ENCODE measurements around the gene MAN1A1.

The MAN1A1 gene

GRCh38 chr6:119132261-119132981 is 217.1 kb downstream of the MAN1A1 start:
- TF ChIP-seq GATA1 (IDR thresholded peaks at IDR 0.05; ENCODE audit: low read depth, low read length) (no peak), POLR2A (IDR thresholded peaks at IDR 0.05; ENCODE audit: low read length) (no peak)
- peak in 1 of 2 experiments; percentile 25 for DNase-seq

GRCh38 chr6:119129968-119130484 is 219.5 kb downstream of the MAN1A1 start:
- TF ChIP-seq GATA1 (IDR thresholded peaks at IDR 0.05; ENCODE audit: low read depth, low read length), result no peak
- peak in 1 of 2 experiments; percentile 57 for DNase-seq

GRCh38 chr6:119129148-119129967 is 220.2 kb downstream of the MAN1A1 start:
- DNase-seq, result peak; percentile 81 to 90
- TF ChIP-seq GATA1 (IDR thresholded peaks at IDR 0.05; ENCODE audit: low read depth, low read length) (no peak), POLR2A (IDR thresholded peaks at IDR 0.05; ENCODE audit: low read length) (no peak)

- peak; percentile 22 to 57 for DNase-seq
- TF ChIP-seq GATA1 (IDR thresholded peaks at IDR 0.05; ENCODE audit: low read depth, low read length) (no peak), POLR2A (IDR thresholded peaks at IDR 0.05; ENCODE audit: low read length) (no peak)
Observed at GRCh38 chr6:119128252-119128912, 221.2 kb downstream of the MAN1A1 start.

GRCh38 chr6:119127627-119128026 is 221.9 kb downstream of the MAN1A1 start:
- DNase-seq, result no peak
- no peak for TF ChIP-seq GATA1 (IDR thresholded peaks at IDR 0.05; ENCODE audit: low read depth, low read length)

Measured in erythroblast (primary cell).